ENCODE measurements around the gene H6PD.

The H6PD gene

GRCh38 chr1:9234223-9235095 is at the start of gene H6PD:
Gene H6PD (plus strand): TSS chr1:9234774. CDS start chr1:9244935, 10,161 bp downstream.
- DNase-seq: peak; percentile 63 to 86

GRCh38 chr1:9186082-9186859 is 48.3 kb upstream of the H6PD start:
- DNase-seq: no peak

- no peak for DNase-seq
Observed at GRCh38 chr1:9187004-9187403, 47.6 kb upstream of the H6PD start.

GRCh38 chr1:9190234-9190633 is 44.3 kb upstream of the H6PD start:
- no peak for DNase-seq

- no peak for DNase-seq
Observed at GRCh38 chr1:9191231-9191630, 43.3 kb upstream of the H6PD start.

GRCh38 chr1:9192578-9193232 is 41.9 kb upstream of the H6PD start:
- no peak for DNase-seq

GRCh38 chr1:9193233-9193625 is 41.3 kb upstream of the H6PD start:
- DNase-seq: no peak

GRCh38 chr1:9194024-9194423 is 40.5 kb upstream of the H6PD start:
- DNase-seq: no peak

GRCh38 chr1:9195651-9196050 is 38.9 kb upstream of the H6PD start:
- DNase-seq: no peak

- DNase-seq: peak in 1 of 2 experiments; percentile 58
Observed at GRCh38 chr1:9196129-9197040, 38.2 kb upstream of the H6PD start.

- no peak for DNase-seq
Observed at GRCh38 chr1:9197186-9198099, 37.1 kb upstream of the H6PD start.

- peak in 1 of 2 experiments; percentile 41 for DNase-seq
Observed at GRCh38 chr1:9198538-9199361, 35.8 kb upstream of the H6PD start.

GRCh38 chr1:9200441-9200840 is 34.1 kb upstream of the H6PD start:
- no peak for DNase-seq

GRCh38 chr1:9201401-9202239 is 33.0 kb upstream of the H6PD start:
- no peak for DNase-seq

- no peak for DNase-seq
Observed at GRCh38 chr1:9202240-9202870, 32.2 kb upstream of the H6PD start.

- no peak for DNase-seq
Observed at GRCh38 chr1:9203511-9203982, 31.0 kb upstream of the H6PD start.

GRCh38 chr1:9204156-9204720 is 30.3 kb upstream of the H6PD start:
- DNase-seq: no peak

- no peak for DNase-seq
Observed at GRCh38 chr1:9207086-9207485, 27.5 kb upstream of the H6PD start.
